ENCODE data around the gene SLIT3. TPM values are rescaled to one million over a fixed set of nuclear protein-coding genes. Genes with fewer than 3 reads are reported as not detected.

The SLIT3 gene
- total RNA-seq, 3 donors from 2014 or later: 30.7 to 103 (median 54.1) TPM

DNA sequence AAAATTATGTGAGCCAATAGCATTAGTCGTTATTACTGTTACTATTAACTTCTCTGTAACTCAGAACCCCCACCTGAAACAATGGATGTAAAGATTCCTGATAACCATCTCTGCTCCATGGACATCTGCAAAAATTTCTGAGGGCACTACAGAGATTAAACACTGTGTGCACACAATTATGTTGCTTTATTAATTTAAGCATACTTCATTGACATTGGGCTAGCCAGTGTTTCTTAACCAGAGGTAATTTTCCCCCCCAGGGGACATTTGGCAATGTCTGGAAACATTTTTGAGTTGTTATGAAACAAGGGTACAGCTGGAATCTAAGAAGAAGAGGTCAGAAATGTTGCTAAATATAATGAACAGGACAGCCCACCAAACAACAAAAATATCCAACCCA is 19.3 kb downstream of the SLIT3 start:
- H3K27ac ChIP-seq: no peak overlapping the region

DNA sequence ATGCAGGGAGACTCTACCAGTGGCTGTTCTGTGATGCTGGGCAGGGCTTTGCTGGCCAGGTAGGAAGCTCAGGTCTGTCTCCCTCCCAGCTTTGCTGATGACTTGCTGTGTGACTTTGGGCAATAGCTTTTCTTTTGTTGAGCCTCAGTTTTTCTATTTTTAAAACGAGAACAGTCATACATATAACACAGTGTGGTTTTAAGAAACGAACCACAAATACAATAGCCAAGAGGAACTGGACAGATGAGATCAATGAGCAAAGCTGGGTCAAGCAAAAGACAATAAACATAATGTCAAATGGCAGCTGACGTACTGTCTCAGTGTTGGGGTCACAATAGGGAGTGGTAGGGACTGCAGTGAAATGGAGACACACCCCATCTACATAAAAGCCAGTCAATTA is 20.2 kb downstream of the SLIT3 start:
- H3K4me1 ChIP-seq: no peaks in the 10 kb centered on the region
- no peak for DNase-seq (ENCODE audit: low spot score in 2 of 2)
- no peaks in the 10 kb centered on the region for H3K36me3 ChIP-seq
- peaks cover 4% of the 10 kb centered on the region in 2 donors for H3K9me3 ChIP-seq
- no peaks in the 10 kb centered on the region for H3K27me3 ChIP-seq
- H3K27ac ChIP-seq: no peak overlapping the region
- H3K4me3 ChIP-seq: no peak overlapping the region
- intact Hi-C loops (cut with DNase I; ENCODE audit: low total_unique reads): no loop called here
- TF ChIP-seq POLR2AphosphoS5 (IDR thresholded peaks at IDR 0.05) (no peak), POLR2A (IDR thresholded peaks at IDR 0.05) (no peak)
- TF ChIP-seq, protein P1, sequence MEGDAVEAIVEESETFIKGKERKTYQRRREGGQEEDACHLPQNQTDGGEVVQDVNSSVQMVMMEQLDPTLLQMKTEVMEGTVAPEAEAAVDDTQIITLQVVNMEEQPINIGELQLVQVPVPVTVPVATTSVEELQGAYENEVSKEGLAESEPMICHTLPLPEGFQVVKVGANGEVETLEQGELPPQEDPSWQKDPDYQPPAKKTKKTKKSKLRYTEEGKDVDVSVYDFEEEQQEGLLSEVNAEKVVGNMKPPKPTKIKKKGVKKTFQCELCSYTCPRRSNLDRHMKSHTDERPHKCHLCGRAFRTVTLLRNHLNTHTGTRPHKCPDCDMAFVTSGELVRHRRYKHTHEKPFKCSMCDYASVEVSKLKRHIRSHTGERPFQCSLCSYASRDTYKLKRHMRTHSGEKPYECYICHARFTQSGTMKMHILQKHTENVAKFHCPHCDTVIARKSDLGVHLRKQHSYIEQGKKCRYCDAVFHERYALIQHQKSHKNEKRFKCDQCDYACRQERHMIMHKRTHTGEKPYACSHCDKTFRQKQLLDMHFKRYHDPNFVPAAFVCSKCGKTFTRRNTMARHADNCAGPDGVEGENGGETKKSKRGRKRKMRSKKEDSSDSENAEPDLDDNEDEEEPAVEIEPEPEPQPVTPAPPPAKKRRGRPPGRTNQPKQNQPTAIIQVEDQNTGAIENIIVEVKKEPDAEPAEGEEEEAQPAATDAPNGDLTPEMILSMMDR (IDR thresholded peaks at IDR 0.05): no peak

More for the DNA sequence above, 19.3 kb downstream of the SLIT3 start:
- intact Hi-C loops (cut with DNase I; ENCODE audit: low total_unique reads): no loop called here
- Histone ChIP-seq H3K36me3 (no peaks in the 10 kb centered on the region), H3K27me3 (no peaks in the 10 kb centered on the region), H3K9me3 (peaks cover 5% of the 10 kb centered on the region in 2 donors), H3K4me1 (no peaks in the 10 kb centered on the region), H3K4me3 (no peak overlapping the region)
- DNase-seq (ENCODE audit: low spot score in 2 of 2): no peak
- TF ChIP-seq, protein P1 (IDR thresholded peaks at IDR 0.05): no peak
- TF ChIP-seq POLR2AphosphoS5 (IDR thresholded peaks at IDR 0.05) (no peak), POLR2A (IDR thresholded peaks at IDR 0.05) (no peak)

DNA sequence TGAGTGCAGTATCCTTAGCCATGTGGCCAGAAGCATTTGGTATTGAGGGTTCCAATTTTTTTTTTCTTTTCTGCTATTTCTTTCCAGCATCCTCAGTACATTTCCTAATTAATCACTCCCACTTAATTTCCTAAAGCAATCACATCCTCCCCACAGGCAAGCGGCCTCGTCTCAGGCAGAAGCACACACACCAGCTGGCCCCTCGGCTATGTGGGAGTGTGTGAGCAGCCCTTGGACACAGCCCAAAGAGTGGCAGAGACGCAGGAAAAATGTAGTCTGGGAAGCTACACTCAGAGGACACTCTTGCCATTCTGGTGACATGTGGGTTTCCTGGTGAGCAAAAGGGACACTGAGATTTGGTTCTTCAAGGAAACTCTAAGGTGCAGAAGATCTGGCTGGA is 20.7 kb downstream of the SLIT3 start:
- Histone ChIP-seq H3K27me3 (no peaks in the 10 kb centered on the region), H3K4me1 (no peaks in the 10 kb centered on the region), H3K9me3 (peaks cover 0 to under 1% of the 10 kb centered on the region in 2 donors), H3K27ac (no peak overlapping the region), H3K4me3 (no peak overlapping the region), H3K36me3 (no peaks in the 10 kb centered on the region)
- TF ChIP-seq, protein P1 (IDR thresholded peaks at IDR 0.05): no peak
- TF ChIP-seq POLR2A (IDR thresholded peaks at IDR 0.05) (no peak), POLR2AphosphoS5 (IDR thresholded peaks at IDR 0.05) (no peak)
- intact Hi-C loops (cut with DNase I; ENCODE audit: low total_unique reads): no loop called here
- no peak for DNase-seq (ENCODE audit: low spot score in 2 of 2)

DNA sequence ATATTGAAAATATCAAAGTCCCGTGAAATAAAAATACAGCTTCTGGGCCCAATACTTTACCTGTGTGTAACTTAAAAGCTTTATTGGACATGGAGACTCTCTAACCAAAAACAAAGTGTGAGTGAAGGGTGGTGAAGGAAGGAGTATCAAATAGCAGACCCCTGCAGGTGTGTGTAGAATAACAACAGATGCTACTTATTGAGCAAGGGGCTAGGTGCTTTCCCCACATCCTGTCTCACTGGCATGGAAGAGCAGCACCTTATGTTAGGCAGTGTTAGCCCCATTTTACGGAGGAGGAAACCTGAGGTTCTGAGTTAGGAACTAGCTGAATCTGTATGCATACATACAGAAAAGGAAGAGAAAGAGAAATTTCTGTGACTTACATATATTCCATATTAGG is 21.8 kb downstream of the SLIT3 start:
- H3K27ac ChIP-seq: no peak overlapping the region
- DNase-seq (ENCODE audit: low spot score in 2 of 2): no peak
- H3K9me3 ChIP-seq: no peaks in the 10 kb centered on the region
- H3K4me3 ChIP-seq: no peak overlapping the region
- TF ChIP-seq POLR2AphosphoS5 (IDR thresholded peaks at IDR 0.05) (no peak), POLR2A (IDR thresholded peaks at IDR 0.05) (no peak)
- TF ChIP-seq, protein P1 (IDR thresholded peaks at IDR 0.05): no peak
- H3K4me1 ChIP-seq: no peaks in the 10 kb centered on the region
- H3K27me3 ChIP-seq: no peaks in the 10 kb centered on the region
- intact Hi-C loops (cut with DNase I; ENCODE audit: low total_unique reads): no loop called here
- H3K36me3 ChIP-seq: no peaks in the 10 kb centered on the region

DNA sequence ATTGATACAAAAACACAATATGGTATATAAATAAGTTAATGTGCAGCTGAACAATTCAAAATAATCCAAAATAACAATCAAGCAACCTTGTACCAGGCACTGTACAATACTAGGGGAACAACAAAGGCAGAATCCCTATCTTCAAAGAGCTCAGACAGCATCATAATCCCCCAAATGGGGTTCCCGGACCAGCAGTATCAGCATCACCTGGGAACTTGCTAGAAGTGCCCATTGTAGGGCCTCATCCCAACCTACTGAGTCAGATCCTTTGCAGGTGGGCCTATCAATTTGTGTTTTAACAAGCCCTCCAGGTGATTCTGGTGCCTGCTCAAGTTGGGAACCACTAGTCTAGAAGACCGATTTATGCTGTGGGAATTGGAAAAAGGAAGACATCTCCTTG is 27.1 kb downstream of the SLIT3 start:
- Histone ChIP-seq H3K27me3 (no peaks in the 10 kb centered on the region), H3K36me3 (no peaks in the 10 kb centered on the region), H3K27ac (no peak overlapping the region), H3K9me3 (no peaks in the 10 kb centered on the region), H3K4me3 (no peak overlapping the region), H3K4me1 (peaks cover 0 to 2% of the 10 kb centered on the region in 2 donors)
- intact Hi-C loops (cut with DNase I; ENCODE audit: low total_unique reads): no loop called here
- TF ChIP-seq, protein P1 (IDR thresholded peaks at IDR 0.05): no peak
- TF ChIP-seq POLR2A (IDR thresholded peaks at IDR 0.05): no peak
- no peak for TF ChIP-seq POLR2AphosphoS5 (IDR thresholded peaks at IDR 0.05)
- no peak for DNase-seq (ENCODE audit: low spot score in 2 of 2)

Measured in breast epithelium (tissue), 4 donors.